Glutamatergic neuron (in vitro differentiated cells): Measurements from ENCODE around the gene USP9X. TPM values are rescaled to one million over a fixed set of nuclear protein-coding genes. Genes with fewer than 3 reads are reported as not detected.

Experiments
- total RNA-seq: library from RNA; stranded (reverse); fragmentation: NEBNext Ultra II Directional; extraction: Animal tissue kit (Norgen Biotek cat#: 25700); gene quantifications from one replicate; pipeline ENCODE4 v1.2.1, GENCODE V29; 2021; ENCODE audit not compliant: unreplicated experiment

The USP9X gene
- total RNA-seq, 1 donor from 2014 or later, result 120 TPM

Other genes with a start within 250 kb of the USP9X start
- gene DDX3X, start 248.7 kb downstream of the USP9X start, total RNA-seq, result 208 TPM